IMR-90 (cell line): ENCODE data around the gene NECAB2.

Experiments used
- RAD21 ChIP-seq: IDR thresholded peaks from 2 replicates; pipeline ENCODE4 v1.6.1; 2012; ENCODE audit warnings: low read length, improper control_type of control experiment
- RCOR1 ChIP-seq: IDR thresholded peaks from 2 replicates; pipeline ENCODE4 v1.6.1; 2012; ENCODE audit warnings: mild to moderate bottlenecking, low read length, improper control_type of control experiment; ENCODE audit not compliant: insufficient replicate concordance
- SMC3 ChIP-seq: fragments of 150-350 bp; IDR thresholded peaks from 2 replicates; pipeline ENCODE4 v1.6.1; 2016; ENCODE audit warnings: low read depth, mild to moderate bottlenecking, antibody characterized with exemption, low read length, moderate library complexity
- TF ChIP-seq, protein P1 (sequence below): conservative IDR thresholded peaks from 2 replicates; pipeline ENCODE4 v1.5.1; 2012; ENCODE audit warnings: mild to moderate bottlenecking, low read depth, low read length, improper control_type of control experiment

DNA sequence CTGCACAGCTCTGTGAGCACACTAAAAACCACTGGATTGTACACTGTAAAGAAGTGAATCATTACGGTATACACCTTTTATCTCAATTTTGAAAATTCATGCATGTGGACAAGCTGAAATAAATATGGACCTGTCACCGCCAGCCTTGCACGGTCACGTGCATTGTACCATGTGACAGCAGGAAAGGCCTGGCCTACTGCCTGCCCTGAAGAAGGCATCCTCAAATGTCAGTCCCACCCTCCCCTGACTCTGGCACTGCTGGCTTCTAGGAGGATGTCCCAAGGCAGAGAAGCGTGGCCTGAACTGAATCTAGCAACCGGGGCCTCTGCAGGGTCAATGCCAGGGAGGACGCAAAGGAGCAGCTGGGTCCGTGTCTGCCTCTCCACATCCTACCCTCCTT is 39.9 kb downstream of the NECAB2 start:
- TF ChIP-seq, protein P1, sequence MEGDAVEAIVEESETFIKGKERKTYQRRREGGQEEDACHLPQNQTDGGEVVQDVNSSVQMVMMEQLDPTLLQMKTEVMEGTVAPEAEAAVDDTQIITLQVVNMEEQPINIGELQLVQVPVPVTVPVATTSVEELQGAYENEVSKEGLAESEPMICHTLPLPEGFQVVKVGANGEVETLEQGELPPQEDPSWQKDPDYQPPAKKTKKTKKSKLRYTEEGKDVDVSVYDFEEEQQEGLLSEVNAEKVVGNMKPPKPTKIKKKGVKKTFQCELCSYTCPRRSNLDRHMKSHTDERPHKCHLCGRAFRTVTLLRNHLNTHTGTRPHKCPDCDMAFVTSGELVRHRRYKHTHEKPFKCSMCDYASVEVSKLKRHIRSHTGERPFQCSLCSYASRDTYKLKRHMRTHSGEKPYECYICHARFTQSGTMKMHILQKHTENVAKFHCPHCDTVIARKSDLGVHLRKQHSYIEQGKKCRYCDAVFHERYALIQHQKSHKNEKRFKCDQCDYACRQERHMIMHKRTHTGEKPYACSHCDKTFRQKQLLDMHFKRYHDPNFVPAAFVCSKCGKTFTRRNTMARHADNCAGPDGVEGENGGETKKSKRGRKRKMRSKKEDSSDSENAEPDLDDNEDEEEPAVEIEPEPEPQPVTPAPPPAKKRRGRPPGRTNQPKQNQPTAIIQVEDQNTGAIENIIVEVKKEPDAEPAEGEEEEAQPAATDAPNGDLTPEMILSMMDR, result no peak
- TF ChIP-seq SMC3 (no peak), RCOR1 (no peak), RAD21 (no peak)
